Activated naive CD4-positive, alpha-beta T cell treated with anti-CD3 and anti-CD28 coated beads, Interleukin-2, amount 10 ng/mL, durations not matched to agents 7 days and 5 days (primary cell): ENCODE results near the gene CIC.

Source experiments
- CTCF ChIA-PET: fragments of 350-600 bp; sonication (Branson Sonifier 250); formaldehyde crosslinking; loops from one replicate; lab custom pipeline; 2021; ENCODE audit warnings: antibody characterized with exemption; lab: Charles Lee
- DNase-seq: peaks from one replicate; pipeline ENCODE4 v3.0.0-alpha.2; 2020
- H3K27ac Mint-ChIP-seq: one replicate; pipeline ENCODE4 v1.8.0; 2021; ENCODE audit warnings: mild to moderate bottlenecking, moderate library complexity, mixed read lengths
- H3K27me3 Mint-ChIP-seq: one replicate; pipeline ENCODE4 v1.8.0; 2021; ENCODE audit warnings: mild to moderate bottlenecking, mixed read lengths
- H3K36me3 Mint-ChIP-seq: one replicate; pipeline ENCODE4 v1.8.0; 2021; ENCODE audit warnings: mixed read lengths
- H3K4me1 Mint-ChIP-seq: one replicate; pipeline ENCODE4 v1.8.0; 2021; ENCODE audit warnings: mixed read lengths
- H3K4me3 Mint-ChIP-seq: one replicate; pipeline ENCODE4 v1.8.0; 2021; ENCODE audit warnings: mild to moderate bottlenecking, moderate library complexity, mixed read lengths
- H3K9me3 Mint-ChIP-seq: one replicate; pipeline ENCODE4 v1.8.0; 2021; ENCODE audit warnings: mixed read lengths

The CIC gene

DNA sequence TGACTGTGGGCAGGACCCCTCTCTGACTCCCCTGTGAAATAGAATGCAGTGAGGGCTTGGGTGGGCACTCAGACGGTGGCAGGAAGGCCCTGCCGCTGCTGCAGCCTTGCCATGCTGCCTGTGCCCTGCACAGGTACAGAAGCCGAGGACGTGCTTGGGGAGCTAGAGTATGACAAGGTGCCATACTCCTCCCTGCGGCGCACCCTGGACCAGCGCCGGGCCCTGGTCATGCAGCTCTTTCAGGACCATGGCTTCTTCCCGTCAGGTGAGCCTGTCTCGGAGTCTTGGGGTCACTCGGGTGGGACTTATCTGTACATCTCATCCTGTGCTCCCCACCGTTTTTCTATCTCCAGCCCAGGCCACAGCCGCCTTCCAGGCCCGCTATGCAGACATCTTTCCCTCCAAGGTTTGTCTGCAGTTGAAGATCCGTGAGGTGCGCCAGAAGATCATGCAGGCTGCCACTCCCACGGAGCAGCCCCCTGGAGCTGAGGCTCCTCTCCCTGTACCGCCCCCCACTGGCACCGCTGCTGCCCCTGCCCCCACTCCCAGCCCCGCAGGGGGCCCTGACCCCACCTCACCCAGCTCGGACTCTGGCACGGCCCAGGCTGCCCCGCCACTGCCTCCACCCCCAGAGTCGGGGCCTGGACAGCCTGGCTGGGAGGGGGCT is 25.6 kb downstream of the CIC start:
- peaks cover 32% of the 10 kb centered on the region for H3K36me3 Mint-ChIP-seq
- CTCF ChIA-PET, result interaction anchor here (0.8 to 2.2 kb wide), 7 partner anchors 10 to 162 kb away, joined by 3 to 12 read pairs (median 5); partner anchors contain the start of gene POU2F2
- no peaks in the 10 kb centered on the region for H3K27me3 Mint-ChIP-seq
- no peaks in the 10 kb centered on the region for H3K9me3 Mint-ChIP-seq
- no peak for DNase-seq
- no peak overlapping the region for H3K27ac Mint-ChIP-seq
- H3K4me3 Mint-ChIP-seq, result no peak overlapping the region
- H3K4me1 Mint-ChIP-seq, result peaks cover 14% of the 10 kb centered on the region

DNA sequence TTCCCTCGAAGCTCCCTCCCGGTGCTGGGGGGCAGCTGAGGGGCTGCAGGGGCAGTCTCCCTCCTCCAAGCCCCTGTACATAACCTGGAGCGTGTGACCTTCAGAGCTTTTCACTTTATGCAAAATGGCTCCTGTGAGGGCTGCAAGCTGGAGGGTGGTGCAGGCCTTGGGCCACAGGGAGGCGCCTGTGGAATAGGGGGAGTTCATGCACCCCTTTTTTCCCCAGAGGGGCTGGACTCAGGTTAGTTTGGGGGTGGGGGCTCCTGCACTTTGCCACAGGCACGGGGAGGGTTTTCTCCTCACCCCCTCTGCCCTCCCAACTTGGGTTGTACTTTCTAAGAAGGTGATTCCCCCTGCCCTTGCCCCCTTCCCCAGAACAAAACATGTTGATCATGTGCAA is 26.3 kb downstream of the CIC start:
- Mint-ChIP-seq H3K4me1 (peaks cover 14% of the 10 kb centered on the region), H3K27me3 (no peaks in the 10 kb centered on the region)
- CTCF ChIA-PET, result interaction anchor here (0.8 to 2.2 kb wide), 7 partner anchors 10 to 183 kb away, joined by 3 to 12 read pairs (median 5); partner anchors contain the start of gene POU2F2

DNA sequence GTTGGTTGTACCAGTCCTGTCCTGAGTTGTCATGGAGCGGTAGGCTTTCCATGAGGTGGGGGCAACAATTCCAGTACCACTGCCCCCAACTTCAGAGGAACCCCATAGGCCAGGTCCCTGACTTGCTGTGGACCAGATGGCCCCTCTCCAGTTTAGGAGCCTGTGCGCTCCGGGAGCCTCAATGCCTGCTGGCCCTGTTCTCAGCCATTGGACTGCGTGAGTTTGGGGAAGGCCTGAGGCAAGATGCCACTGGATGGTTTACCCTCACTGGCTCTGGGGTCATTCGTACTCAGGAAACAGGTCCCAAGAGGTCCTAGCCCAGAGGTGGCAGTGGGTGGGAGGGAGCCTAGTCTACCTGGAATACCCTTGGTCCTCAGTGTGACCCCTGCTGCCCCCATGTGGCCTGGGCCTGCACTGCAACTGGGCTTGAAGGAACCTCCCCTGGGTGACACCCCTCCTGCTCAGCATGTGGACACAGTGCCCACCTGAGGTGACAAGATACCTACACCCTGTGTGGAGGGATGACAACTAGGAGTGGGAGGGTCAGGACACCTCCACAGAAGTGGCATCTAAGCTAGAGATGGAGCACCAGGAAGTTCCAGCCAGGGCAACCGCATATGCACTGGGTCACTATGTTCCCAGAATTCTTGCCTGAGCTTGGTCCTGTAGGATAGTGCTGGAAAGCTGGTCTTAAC is 26.9 kb downstream of the CIC start:
- peak; percentile 92 for DNase-seq
- CTCF ChIA-PET, result interaction anchor here (0.7 to 2.2 kb wide), 17 partner anchors 9 to 188 kb away, joined by 3 to 12 read pairs (median 4); partner anchors contain the start of gene POU2F2
- Mint-ChIP-seq H3K27ac (peak overlapping the region; percentile 34), H3K36me3 (peaks cover 33% of the 10 kb centered on the region), H3K27me3 (no peaks in the 10 kb centered on the region), H3K4me1 (peaks cover 14% of the 10 kb centered on the region), H3K9me3 (no peaks in the 10 kb centered on the region), H3K4me3 (no peak overlapping the region)

More for the DNA sequence above, 26.3 kb downstream of the CIC start:
- H3K27ac Mint-ChIP-seq, result no peak overlapping the region
- no peak overlapping the region for H3K4me3 Mint-ChIP-seq
- DNase-seq, result no peak
- H3K9me3 Mint-ChIP-seq, result no peaks in the 10 kb centered on the region
- peaks cover 33% of the 10 kb centered on the region for H3K36me3 Mint-ChIP-seq

DNA sequence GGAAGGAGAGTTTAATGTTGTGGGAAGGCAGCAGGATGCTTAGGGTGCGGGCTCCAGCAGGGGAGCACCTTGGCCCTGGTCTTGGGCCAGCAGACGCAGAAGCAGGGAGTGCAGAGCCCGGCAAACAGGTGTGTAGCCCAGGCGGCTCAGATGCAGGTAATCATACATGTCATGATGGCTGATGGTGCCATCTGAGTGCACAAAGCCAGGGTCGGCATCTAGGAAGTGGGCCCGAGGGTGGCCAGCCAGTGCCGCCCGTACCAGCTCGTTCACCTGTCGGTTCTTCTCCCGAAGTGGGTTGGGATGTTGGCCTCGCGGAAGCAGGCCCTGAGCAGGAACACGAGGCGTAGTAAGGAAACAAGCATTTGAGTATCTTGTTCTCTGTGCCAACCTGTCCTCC is 28.0 kb downstream of the CIC start:
- CTCF ChIA-PET, result interaction anchor here (1.0 to 2.1 kb wide), 9 partner anchors 12 to 189 kb away, joined by 3 to 8 read pairs (median 4); partner anchors contain the start of gene POU2F2
- Mint-ChIP-seq H3K27ac (peak overlapping the region; percentile 38), H3K9me3 (no peaks in the 10 kb centered on the region), H3K4me1 (peaks cover 13% of the 10 kb centered on the region), H3K27me3 (no peaks in the 10 kb centered on the region), H3K36me3 (peaks cover 24% of the 10 kb centered on the region), H3K4me3 (no peak overlapping the region)
- no peak for DNase-seq

DNA sequence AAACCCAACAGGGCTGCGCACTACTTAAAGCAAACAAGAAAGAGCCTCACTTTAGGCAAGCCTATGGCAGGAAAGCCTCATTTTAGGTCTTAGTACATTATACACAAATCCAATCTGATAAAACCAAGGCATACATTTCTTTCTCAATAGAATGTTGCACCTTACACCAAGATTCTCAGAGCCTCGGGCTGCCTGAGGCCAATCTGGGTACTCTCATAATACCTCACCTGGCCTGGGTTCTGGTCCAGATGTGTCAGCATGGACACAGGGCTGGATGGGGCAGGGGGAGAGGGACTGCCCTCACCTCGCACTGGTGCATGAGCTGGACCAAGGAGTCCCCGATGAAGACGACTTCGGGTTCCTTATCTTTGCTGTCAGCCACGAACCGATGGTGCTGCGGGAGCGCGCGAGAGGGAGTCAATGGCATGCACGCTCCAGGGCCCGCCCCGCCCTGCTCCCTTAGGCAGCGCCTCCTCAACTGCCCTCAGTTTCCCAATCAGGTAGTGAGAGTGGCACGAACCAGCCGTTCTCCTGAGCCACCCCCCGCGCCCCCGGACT is 32.7 kb downstream of the CIC start, which contains the start of gene PRR19:
TSS of gene PRR19 (plus strand) at position 487 of the 558 bp plus-strand sequence. CDS start 7,453 bp downstream, outside the sequence.
- H3K27ac Mint-ChIP-seq, result peak within 1 kb of the TSS; percentile 89
- peak; percentile 40 for DNase-seq
- H3K36me3 Mint-ChIP-seq, result peaks cover 4% of the 10 kb centered on the region
- H3K4me1 Mint-ChIP-seq, result peaks cover 26% of the 10 kb centered on the region
- peaks cover 15% of the 10 kb centered on the region for H3K27me3 Mint-ChIP-seq
- no peaks in the 10 kb centered on the region for H3K9me3 Mint-ChIP-seq
- CTCF ChIA-PET, result interaction anchor here (1.3 kb wide), 1 partner anchor 193 kb away, joined by 6 read pairs; no protein-coding TSS in a partner anchor
- H3K4me3 Mint-ChIP-seq, result peak within 1 kb of the TSS; percentile 88

DNA sequence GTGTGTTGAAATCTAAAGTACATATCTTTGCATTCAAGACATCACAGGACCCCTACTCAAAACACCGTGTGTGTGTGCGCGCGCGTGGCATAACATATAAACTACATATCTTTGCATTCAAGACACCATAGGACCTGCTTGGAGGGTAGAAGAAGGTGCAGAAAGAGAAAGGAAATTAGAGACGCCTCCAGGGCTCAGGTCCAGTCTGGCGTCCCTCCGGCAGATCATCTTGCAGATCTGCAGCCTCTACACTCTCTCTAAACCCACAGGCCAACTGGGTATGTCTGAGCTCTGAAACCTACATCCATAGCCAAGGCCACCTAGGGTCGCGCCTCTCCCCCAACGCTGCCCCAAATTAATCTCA is 34.0 kb downstream of the CIC start:
- Mint-ChIP-seq H3K27me3 (peaks cover 21% of the 10 kb centered on the region), H3K4me3 (peak overlapping the region; percentile 88), H3K27ac (peak overlapping the region; percentile 89), H3K9me3 (no peaks in the 10 kb centered on the region), H3K4me1 (peaks cover 26% of the 10 kb centered on the region), H3K36me3 (peaks cover 4% of the 10 kb centered on the region)
- CTCF ChIA-PET, result interaction anchor here (1.3 kb wide), 1 partner anchor 194 kb away, joined by 6 read pairs; no protein-coding TSS in a partner anchor
- DNase-seq, result no peak

DNA sequence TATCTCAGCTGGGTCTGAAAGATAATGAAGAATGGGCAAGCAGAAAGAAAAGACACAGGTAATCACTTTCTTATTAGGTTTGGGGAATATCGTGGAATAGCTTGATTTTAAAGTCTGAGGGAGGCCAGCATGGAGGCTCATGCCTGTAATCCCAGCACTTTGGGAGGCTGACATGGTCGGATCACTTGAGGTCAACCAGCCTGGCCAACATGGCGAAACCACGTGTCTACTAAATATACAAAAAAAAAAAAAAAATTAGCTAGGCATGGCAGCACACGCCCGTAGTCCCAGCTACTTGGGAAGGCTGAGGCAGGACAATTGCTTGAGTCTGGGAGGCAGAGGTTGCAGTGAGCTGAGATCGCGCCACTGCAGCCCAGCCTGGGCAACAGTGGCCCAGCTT is 34.8 kb downstream of the CIC start:
- CTCF ChIA-PET, result interaction anchor here (0.7 to 1.4 kb wide), 3 partner anchors 10 to 25 kb away, joined by 3 to 6 read pairs (median 4); no protein-coding TSS in a partner anchor
- no peak for DNase-seq
- no peak overlapping the region for H3K4me3 Mint-ChIP-seq
- H3K27me3 Mint-ChIP-seq, result peaks cover 21% of the 10 kb centered on the region
- H3K27ac Mint-ChIP-seq, result no peak overlapping the region
- H3K36me3 Mint-ChIP-seq, result peaks cover 4% of the 10 kb centered on the region
- no peaks in the 10 kb centered on the region for H3K9me3 Mint-ChIP-seq
- H3K4me1 Mint-ChIP-seq, result peaks cover 26% of the 10 kb centered on the region

DNA sequence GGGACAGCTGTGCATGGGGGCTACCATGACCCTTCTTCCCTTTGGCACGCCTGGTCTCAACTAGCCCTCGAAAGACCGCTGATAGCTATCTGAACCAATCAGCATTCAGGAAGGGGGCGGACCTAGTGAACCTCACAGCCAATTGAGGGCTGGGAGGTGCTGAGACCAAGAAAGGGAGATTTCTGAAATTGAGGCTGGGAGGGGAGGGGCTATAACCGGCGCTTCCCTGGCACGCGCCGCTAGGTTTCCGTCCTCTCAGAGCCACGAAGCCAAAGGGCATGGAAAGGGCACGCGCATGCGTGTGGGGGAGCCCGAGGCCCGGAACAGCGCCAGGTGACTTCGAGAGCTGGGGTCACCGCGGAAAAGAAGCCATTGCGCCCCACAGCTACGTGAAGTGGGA is 37.6 kb downstream of the CIC start:
- Mint-ChIP-seq H3K4me1 (peaks cover 19% of the 10 kb centered on the region), H3K27me3 (peaks cover 44% of the 10 kb centered on the region)
- CTCF ChIA-PET, result no interaction called here

DNA sequence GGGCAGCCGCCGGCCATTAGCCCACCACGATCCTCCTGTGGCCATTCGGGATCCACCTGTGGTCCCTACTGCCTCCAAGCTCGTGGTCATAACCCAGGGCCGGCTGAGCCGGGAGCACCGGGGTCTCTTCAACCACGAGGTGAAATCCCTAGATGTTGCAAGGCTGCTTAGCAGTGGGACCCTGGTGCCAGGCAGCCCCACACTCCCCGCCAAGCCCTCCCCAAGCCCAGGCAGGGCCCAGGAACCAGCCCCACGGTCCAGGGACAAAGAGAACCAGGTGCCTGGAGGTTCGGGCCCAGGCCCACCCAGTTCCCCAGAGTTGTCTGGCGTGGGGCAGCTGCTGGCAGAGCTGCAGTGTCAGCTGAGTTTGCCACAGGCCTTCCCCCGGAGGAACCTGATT is 40.6 kb downstream of the CIC start:
- CTCF ChIA-PET, result no interaction called here
- H3K27me3 Mint-ChIP-seq, result peaks cover 62% of the 10 kb centered on the region
- no peak overlapping the region for H3K4me3 Mint-ChIP-seq
- H3K27ac Mint-ChIP-seq, result no peak overlapping the region
- peaks cover 12% of the 10 kb centered on the region for H3K4me1 Mint-ChIP-seq
- no peaks in the 10 kb centered on the region for H3K9me3 Mint-ChIP-seq
- DNase-seq, result no peak
- no peaks in the 10 kb centered on the region for H3K36me3 Mint-ChIP-seq

More for the DNA sequence above, 37.6 kb downstream of the CIC start:
- H3K4me3 Mint-ChIP-seq, result no peak overlapping the region
- DNase-seq, result no peak
- H3K9me3 Mint-ChIP-seq, result no peaks in the 10 kb centered on the region
- H3K27ac Mint-ChIP-seq, result no peak overlapping the region
- H3K36me3 Mint-ChIP-seq, result no peaks in the 10 kb centered on the region

DNA sequence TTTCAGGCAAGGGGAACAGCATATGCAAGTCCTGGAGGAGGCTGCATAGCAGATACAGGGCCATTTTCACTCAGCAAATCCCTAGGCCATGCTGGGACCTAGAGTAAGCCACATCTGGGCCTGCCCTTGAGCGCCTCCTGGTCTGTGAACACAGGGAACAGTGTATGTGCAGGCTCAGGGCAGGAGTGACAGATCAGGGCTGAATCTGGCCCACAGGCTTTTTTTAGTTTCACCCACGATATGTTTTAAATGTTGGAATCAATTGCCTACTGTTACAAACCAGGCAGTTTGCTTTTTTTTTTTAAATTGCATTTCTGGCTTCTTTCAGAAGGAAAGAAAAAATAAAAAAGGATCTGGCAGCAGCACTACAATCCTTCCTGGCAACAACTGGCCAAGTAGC is 42.6 kb downstream of the CIC start:
- no peak for DNase-seq
- Mint-ChIP-seq H3K36me3 (no peaks in the 10 kb centered on the region), H3K4me1 (peaks cover 14% of the 10 kb centered on the region), H3K4me3 (no peak overlapping the region), H3K27ac (no peak overlapping the region), H3K9me3 (no peaks in the 10 kb centered on the region), H3K27me3 (peaks cover 78% of the 10 kb centered on the region)
- CTCF ChIA-PET, result interaction anchor here (1.6 kb wide), 1 partner anchor 203 kb away, joined by 5 read pairs; no protein-coding TSS in a partner anchor

DNA sequence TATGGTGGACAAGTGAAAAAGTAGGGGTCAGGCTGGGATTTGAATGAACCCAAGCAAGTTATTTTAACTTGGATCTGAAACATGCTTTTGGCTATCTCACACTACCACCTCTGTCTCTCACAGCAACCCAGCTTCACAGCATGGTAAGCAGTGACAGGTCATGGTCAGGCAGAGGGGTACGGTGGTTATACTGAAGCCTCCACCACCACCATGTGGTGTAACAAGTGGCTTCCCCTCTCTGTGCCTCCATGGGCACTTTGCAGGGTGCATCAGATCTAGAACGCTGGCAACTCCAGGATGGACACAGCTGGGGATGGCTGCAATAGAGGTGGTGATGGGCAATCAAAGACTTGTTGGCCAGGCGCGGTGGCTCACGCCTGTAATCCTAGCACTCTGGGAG is 43.3 kb downstream of the CIC start:
- Mint-ChIP-seq H3K9me3 (no peaks in the 10 kb centered on the region), H3K4me3 (no peak overlapping the region), H3K4me1 (peaks cover 19% of the 10 kb centered on the region), H3K27ac (no peak overlapping the region), H3K36me3 (no peaks in the 10 kb centered on the region), H3K27me3 (peaks cover 77% of the 10 kb centered on the region)
- CTCF ChIA-PET, result interaction anchor here (1.6 kb wide), 1 partner anchor 204 kb away, joined by 5 read pairs; no protein-coding TSS in a partner anchor
- no peak for DNase-seq

DNA sequence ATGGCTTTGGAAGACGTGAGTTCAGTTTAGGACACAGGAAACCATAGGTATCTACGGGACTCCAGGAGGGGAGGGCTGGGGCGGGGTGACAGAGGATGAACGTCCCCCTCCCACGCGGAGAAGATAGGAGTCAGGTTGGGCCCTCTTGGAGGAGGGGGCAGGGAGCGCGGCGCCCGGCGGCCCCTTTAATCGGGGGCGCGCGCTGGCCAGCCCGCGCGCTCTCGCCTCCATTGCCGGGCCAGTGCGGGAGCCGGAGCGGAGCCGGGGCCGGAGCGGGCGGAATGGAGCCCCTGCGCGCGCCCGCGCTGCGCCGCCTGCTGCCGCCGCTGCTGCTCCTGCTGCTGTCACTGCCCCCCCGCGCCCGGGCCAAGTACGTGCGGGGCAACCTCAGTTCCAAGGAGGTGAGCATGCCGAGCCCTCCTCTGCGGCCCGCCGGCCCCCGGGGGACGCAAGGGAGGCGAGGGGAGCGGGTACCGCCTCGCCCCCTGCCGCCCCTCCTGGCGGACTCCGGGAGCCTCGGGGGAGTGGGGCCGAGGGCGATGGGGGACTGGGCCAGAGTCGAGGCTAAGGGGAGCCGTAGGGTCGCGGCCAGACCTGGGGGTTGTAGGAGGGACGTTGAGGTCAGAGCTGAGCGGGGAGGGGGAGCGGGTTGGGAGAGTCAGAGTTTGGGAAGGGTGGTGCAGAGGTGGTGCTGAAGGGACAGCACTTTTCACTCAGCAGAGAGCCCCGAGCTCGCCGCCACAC is 44.2 kb downstream of the CIC start, which contains the start of gene TMEM145:
TSS of gene TMEM145 (plus strand) at position 214 of the 744 bp plus-strand sequence. CDS start at position 282, 68 bp downstream.
- peaks cover 77% of the 10 kb centered on the region for H3K27me3 Mint-ChIP-seq
- peaks cover 19% of the 10 kb centered on the region for H3K4me1 Mint-ChIP-seq
- peak; percentile 59 for DNase-seq
- peak within 1 kb of the TSS; percentile 53 for H3K4me3 Mint-ChIP-seq
- H3K9me3 Mint-ChIP-seq, result no peaks in the 10 kb centered on the region
- CTCF ChIA-PET, result interaction anchor here (1.0 to 1.1 kb wide), 2 partner anchors 9 to 34 kb away, joined by 4 to 6 read pairs; no protein-coding TSS in a partner anchor
- no peaks in the 10 kb centered on the region for H3K36me3 Mint-ChIP-seq
- no peak within 1 kb of the TSS for H3K27ac Mint-ChIP-seq
